Erythroblast (primary cell): ENCODE data around the gene CLTB.

ENCODE experiments used
- GATA1 ChIP-seq: IDR thresholded peaks from 2 replicates; pipeline ENCODE4 v1.6.1; 2011; ENCODE audit warnings: low read depth, mild to moderate bottlenecking, control low read depth, low read length, moderate library complexity
- POLR2A ChIP-seq: IDR thresholded peaks from 2 replicates; pipeline ENCODE4 v1.6.1; 2011; ENCODE audit warnings: mild to moderate bottlenecking, low read length

- TF ChIP-seq POLR2A (no peak), GATA1 (no peak)
Observed at GRCh38 chr5:176425138-176425537, 8.8 kb upstream of the CLTB start.
